Mammary epithelial cell (primary cell): Measurements from ENCODE around the gene TMEM131.
"Not testable (repeated sequence)": the region's sequence is repeated elsewhere in the genome, so short reads cannot be mapped to it uniquely, and the experiment has no call there.

Experiments
- CTCF ChIP-seq, 2 donors: IDR thresholded peaks in 1 of 2; conservative IDR thresholded peaks in 1 of 2; 2 replicates each; pipeline ENCODE4 v1.5.1; 2011 to 2012; ENCODE audit warnings: inconsistent platforms in 2 of 2, low read length in 2 of 2, mild to moderate bottlenecking in 2 of 2, control low read depth in 1 of 2, low read depth in 1 of 2; ENCODE audit not compliant: insufficient read depth in 1 of 2; ENCODE audit errors: extremely low read depth in 1 of 2
- EZH2 ChIP-seq: IDR thresholded peaks from 2 replicates; pipeline ENCODE4 v1.6.1; 2012; ENCODE audit warnings: low read length, inconsistent platforms, borderline replicate concordance

- TF ChIP-seq CTCF (conservative IDR thresholded peaks at IDR 0.05 in 1 of 2, IDR thresholded peaks at IDR 0.05 in 1 of 2; ENCODE audit: extremely low read depth in 1 of 2, insufficient read depth in 1 of 2, low read depth in 1 of 2, low read length in 2 of 2); EZH2: not testable (repeated sequence)
These were observed 26.3 kb upstream of the TMEM131 start for GRCh38 chr2:98022067-98022466.
